ENCODE results near the gene FRMD4A.

Gene FRMD4A

GRCh38 chr10:14340051-14340744 is 9.5 kb upstream of the FRMD4A start:
- DNase-seq (ENCODE audit: low read depth in 2 of 2) = no peak

- no peak for DNase-seq (ENCODE audit: low read depth in 2 of 2)
These were observed 6.0 kb upstream of the FRMD4A start for GRCh38 chr10:14336736-14337135.

- no peak for DNase-seq (ENCODE audit: low read depth in 2 of 2)
These were observed 4.0 kb upstream of the FRMD4A start for GRCh38 chr10:14334771-14335170.

DNA sequence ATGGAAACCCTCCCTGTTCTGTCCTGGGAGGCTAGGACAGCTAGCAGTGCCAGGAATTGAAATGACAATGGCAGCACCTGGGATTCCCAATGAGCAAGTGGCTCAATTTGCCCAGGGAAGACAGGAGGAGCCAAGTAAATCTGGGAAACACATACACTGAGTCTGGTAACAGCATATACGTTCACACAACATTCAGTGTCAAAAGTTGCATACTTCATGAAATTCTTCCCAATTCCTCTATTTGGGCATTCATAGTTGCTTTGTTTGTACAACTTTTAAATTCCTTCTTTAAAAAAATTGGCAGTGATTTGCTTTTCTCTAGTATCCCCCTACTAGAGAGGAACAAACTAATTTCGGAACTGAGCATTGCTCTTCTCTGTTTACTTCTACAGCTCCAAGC is 2.9 kb upstream of the FRMD4A start:
- DNase-seq (ENCODE audit: low read depth in 2 of 2) = no peak

DNA sequence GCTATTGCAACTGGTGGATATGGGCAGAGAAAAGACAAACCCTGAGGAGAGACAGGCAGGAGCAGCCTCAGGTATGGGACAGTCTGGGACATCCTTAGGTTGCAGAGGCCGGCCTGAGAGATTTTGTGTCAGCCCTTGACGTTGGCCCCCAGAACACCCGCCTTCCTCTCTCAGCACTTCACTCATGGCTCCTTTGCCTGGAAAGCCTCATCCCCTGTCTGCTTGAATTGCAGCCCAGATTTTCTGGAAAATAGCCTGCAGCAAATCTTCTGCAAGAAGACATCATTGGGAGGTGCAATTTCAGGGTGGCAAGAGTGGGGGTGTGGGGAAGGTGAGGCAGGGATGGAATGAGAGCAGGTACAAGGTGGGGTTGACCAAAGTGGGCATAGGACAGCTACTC is 2.2 kb upstream of the FRMD4A start:
- DNase-seq (ENCODE audit: low read depth in 2 of 2) = no peak

DNA sequence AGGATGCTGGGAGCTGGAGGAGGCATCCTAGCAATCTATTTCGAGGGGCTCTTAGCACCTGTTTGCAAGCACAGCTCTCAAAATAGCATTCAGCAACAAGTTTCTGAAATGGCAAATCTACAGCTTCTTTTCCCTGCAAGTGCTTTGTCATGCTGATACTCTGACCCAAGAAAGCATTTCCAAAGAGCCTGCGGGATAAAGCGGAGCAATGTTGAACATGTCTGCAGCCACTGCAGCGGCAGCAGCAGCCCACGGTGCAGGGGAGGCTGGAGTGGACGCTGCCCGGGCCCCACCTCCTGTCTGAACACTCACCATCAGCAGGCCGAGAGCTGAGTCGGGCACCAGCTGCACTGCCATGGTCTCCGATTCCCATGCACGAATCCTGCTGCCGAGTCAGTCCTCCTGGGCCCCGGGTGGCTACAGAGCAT is 964 bp downstream of the FRMD4A start:
- DNase-seq (ENCODE audit: low read depth in 2 of 2) = no peak

DNA sequence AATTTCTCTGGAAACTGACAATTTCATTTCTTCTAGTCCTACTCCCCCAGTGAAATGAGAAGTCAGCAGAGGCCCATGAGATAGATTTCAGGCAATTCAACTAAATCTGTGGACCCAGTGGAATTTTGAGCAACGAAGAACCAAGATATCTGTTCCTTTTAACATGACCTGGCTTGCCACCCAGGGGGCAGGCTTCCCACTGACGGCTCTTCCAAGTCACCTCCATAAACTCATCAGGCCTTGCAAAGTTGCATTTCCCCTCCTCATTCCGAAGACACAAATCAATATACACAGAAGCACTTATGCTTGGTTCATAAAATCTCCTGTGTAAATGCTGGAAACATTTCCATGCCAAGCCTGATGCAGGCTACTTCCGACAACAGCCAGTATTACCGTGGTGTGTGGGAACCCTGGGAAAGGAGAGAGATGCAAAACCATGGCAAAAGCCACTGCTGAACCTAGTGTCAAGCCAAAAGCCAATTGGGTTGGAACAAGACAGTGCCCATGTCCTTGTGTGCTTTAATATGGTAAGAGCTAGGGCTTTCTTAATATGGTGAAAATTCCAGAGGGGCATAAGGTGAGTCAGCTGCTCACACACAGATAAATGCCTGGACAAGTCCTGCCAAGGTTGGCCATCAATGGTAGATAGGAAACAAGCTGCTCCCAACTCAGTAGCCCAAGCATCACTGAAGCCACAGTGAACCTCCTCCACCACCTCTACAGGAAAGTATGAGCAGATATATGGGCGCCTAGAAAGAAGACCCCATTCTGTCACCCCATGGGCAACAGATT is 1.6 kb downstream of the FRMD4A start:
- DNase-seq (ENCODE audit: low read depth in 2 of 2) = no peak

DNA sequence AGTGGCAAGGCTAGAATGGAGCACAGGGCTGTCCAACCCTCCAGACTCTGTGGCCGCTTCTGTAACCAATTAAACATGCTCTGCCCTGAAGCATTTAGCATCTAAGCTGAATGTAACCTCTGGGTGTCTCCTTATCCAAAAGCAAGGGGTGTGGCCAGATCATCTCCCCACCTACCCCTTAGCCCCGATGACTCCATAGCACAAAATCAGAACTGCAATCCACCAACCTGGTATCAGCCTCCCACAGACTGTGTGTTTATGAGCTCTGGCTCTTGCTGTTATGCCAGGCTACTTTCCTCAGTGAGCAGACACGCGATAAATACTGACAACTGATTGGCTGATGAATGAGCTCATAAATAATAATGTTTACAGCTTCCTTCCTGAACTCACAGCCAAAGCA is 3.2 kb downstream of the FRMD4A start:
- DNase-seq (ENCODE audit: low read depth in 2 of 2) = no peak

GRCh38 chr10:14326581-14326980 is 4.1 kb downstream of the FRMD4A start:
- no peak for DNase-seq (ENCODE audit: low read depth in 2 of 2)

GRCh38 chr10:14325325-14325955 is 5.3 kb downstream of the FRMD4A start:
- peak in 1 of 2 donors; percentile 19 for DNase-seq (ENCODE audit: low read depth in 2 of 2)

GRCh38 chr10:14322526-14323188 is 8.1 kb downstream of the FRMD4A start:
- no peak for DNase-seq (ENCODE audit: low read depth in 2 of 2)

- no peak for DNase-seq (ENCODE audit: low read depth in 2 of 2)
These were observed 12.7 kb downstream of the FRMD4A start for GRCh38 chr10:14318007-14318406.

DNA sequence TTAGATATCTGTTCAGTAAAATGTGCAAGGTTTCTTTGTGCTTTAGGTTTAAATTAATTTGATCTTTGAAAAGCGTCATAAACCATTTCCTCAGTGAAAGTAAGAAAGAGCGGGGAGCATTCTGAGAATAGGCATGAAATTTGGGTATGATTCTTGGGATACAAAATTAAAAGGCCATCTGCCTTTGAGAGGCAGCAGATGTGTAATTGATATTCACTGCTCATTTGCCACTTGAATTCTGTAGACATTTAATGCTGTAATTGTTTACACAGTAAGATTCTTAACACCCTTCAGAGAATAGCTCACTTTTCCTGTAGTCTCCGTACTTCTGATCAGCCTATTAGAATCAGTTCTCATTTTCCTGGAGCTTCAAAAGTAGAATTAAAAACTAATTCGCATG is 18.7 kb downstream of the FRMD4A start:
- no peak for DNase-seq (ENCODE audit: low read depth in 2 of 2)

DNA sequence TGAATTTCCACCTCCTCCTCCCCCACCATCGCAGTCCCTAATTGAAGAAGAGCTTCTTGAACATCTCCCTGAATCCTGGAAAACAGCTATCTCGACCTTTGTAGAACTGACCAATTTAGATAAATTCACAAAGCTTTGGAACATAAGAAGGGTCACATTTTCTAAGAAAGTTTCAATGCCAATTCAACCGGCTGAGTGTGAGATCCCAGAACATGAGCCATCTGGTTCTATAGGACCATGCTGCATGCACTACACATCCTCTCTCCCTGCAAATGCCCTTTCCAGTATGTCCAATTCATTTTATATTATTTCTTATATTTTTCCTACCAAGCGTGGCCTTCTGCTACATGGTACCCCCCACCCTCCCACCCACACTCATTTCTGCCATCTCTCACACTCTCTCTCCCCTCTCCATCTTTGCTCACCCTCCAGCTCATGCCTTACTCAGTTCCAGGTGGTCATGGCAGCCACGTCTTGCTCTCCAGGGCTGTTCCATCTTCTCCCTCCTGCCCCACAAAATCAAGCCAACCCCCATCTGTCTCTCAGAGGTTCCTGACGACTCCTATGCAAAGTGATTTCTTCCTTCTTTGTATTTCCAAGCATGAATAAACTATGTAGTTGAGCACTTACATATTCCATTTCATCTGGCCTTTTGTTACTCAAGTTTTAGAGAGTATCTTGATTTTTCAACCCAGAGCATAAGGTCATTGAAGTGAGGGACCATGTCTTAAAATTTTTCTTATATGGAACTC is 19.3 kb downstream of the FRMD4A start:
- no peak for DNase-seq (ENCODE audit: low read depth in 2 of 2)

DNA sequence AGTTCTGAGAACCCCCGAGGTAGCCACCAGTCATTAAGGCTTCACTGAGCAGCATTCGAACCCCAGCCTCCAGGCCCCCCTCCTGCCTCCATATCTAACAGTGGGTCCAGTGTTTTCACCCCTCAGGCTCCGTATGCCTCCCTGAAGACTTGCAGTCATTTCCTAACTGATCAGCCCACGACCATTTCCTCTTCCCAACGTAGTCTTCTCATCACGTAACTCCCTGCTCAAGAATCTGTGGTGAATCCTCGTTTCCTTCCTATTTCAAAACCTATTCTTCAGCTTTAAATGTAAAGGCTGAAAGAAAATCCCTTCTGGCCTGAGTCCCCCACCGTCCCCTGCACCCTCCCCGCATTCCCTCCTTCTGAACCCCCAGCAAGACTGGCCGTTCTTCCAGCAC is 21.1 kb downstream of the FRMD4A start:
- DNase-seq (ENCODE audit: low read depth in 2 of 2) = no peak

DNA sequence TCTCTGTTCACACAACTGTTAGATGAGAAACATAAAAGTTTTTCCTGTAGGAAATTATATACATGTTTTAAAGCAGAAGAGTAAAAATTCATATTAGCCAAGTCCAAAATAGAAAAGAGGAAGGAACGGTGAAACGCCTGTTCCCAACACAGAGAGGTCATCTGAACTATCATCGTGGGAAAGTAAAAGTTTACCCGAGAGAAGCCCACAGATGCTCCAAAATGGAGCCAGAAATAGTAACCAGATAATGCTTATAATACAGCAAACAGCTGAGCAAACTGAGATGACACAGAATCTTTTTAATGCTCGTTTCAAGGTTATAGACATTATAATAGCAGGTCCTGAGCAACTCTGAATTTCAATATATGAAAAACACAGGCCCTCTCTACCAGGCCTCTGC is 24.5 kb downstream of the FRMD4A start:
- no peak for DNase-seq (ENCODE audit: low read depth in 2 of 2)

- no peak for DNase-seq (ENCODE audit: low read depth in 2 of 2)
These were observed 26.7 kb downstream of the FRMD4A start for GRCh38 chr10:14304046-14304445.

- DNase-seq (ENCODE audit: low read depth in 2 of 2) = no peak
These were observed 28.7 kb downstream of the FRMD4A start for GRCh38 chr10:14302035-14302434.

GRCh38 chr10:14299556-14299955 is 31.2 kb downstream of the FRMD4A start:
- no peak for DNase-seq (ENCODE audit: low read depth in 2 of 2)

DNA sequence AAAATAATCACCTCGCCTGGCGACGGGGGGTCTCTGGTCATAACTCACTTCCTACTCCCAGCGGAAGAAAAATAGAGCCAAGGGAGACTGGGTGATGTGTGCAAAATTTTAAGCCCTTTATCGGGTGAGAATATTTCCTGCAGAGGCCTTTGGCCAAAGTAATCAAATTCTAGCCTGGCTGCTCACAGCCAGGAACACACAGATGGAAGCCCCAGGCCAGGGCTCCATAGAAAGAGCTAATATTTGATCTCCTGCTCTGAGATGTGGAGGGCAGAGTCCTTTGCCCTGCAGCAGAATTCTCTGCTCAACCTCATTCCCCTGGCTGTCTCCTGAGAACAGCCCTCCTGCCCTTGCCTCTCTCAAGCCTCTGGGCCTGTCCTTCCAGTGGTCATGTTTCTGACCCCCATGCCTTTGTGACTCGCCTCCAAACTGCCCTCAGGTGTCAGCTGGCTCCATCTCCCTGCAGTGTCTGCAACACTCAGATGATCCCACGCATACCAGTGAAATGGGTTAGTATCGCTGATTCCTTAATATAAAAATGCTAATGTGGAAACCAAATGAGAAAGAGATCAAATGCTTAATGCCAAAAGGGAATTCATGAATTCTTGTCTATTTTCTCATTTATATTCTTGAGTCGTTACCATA is 34.5 kb downstream of the FRMD4A start:
- DNase-seq (ENCODE audit: low read depth in 2 of 2) = no peak
